HG03575 (cell line): ENCODE measurements around the gene TNFAIP8.

Source experiments
- ATAC-seq: cut with Tn5 transposase; IDR thresholded peaks from one replicate; pipeline ENCODE4 v1.9.1; 2021; ENCODE audit not compliant: unreplicated experiment, insufficient number of reproducible peaks, low FRiP score; ENCODE audit errors: extremely low read depth

The TNFAIP8 gene

GRCh38 chr5:119327018-119327417, 28.8 kb upstream of the TNFAIP8 start:
- ATAC-seq: no peak

GRCh38 chr5:119328753-119329602, 26.8 kb upstream of the TNFAIP8 start:
- no peak for ATAC-seq

GRCh38 chr5:119329666-119330065, 26.2 kb upstream of the TNFAIP8 start:
- no peak for ATAC-seq

GRCh38 chr5:119330367-119331183, 25.2 kb upstream of the TNFAIP8 start:
- no peak for ATAC-seq

- no peak for ATAC-seq
These were observed 24.2 kb upstream of the TNFAIP8 start for GRCh38 chr5:119331566-119332095.

GRCh38 chr5:119332208-119332607, 23.6 kb upstream of the TNFAIP8 start:
- no peak for ATAC-seq

GRCh38 chr5:119332978-119333401, 22.8 kb upstream of the TNFAIP8 start:
- ATAC-seq: no peak

- ATAC-seq: no peak
These were observed 22.4 kb upstream of the TNFAIP8 start for GRCh38 chr5:119333421-119333851.

GRCh38 chr5:119335261-119335677, 20.6 kb upstream of the TNFAIP8 start:
- ATAC-seq: no peak

GRCh38 chr5:119336262-119336661, 19.6 kb upstream of the TNFAIP8 start:
- ATAC-seq: no peak

GRCh38 chr5:119336845-119337580, 18.8 kb upstream of the TNFAIP8 start:
- no peak for ATAC-seq

- no peak for ATAC-seq
These were observed 17.4 kb upstream of the TNFAIP8 start for GRCh38 chr5:119338326-119338946.

- ATAC-seq: no peak
These were observed 16.5 kb upstream of the TNFAIP8 start for GRCh38 chr5:119339344-119339743.

- ATAC-seq: no peak
These were observed 15.9 kb upstream of the TNFAIP8 start for GRCh38 chr5:119339965-119340364.

GRCh38 chr5:119340597-119341218, 15.1 kb upstream of the TNFAIP8 start:
- peak; percentile 36 for ATAC-seq

- ATAC-seq: peak; percentile 35
These were observed 14.1 kb upstream of the TNFAIP8 start for GRCh38 chr5:119341452-119342349.

- no peak for ATAC-seq
These were observed 13.4 kb upstream of the TNFAIP8 start for GRCh38 chr5:119342406-119342805.
